ENCODE data around the gene GSG1L.

Gene GSG1L

DNA sequence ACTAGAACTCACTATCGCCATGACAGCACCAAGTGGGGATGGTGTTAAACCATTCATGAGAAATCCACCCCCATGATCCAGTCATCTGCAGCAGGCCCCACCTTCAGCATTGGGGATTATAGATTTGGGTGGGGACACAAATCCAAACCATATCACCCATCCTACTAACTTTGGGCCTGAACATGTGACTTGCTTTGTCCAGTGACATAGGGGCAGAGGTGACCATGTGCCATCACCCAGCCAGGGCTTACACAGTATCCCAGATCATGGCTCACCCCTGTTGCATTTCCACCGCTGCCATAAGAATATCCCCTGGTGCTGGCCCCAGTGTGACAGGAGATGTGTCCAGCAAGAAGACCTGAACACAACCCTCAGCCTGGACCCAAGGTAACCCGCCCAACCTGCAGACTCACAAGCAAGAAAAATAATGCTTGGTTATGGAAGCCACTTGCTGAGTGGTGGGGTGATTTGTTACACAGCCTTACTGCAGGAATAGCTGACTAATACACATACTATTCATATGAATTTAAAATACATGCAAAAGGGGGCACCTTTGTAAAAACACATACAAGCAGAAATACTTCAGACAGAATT is 130.9 kb downstream of the GSG1L start:
- no peak for DNase-seq

DNA sequence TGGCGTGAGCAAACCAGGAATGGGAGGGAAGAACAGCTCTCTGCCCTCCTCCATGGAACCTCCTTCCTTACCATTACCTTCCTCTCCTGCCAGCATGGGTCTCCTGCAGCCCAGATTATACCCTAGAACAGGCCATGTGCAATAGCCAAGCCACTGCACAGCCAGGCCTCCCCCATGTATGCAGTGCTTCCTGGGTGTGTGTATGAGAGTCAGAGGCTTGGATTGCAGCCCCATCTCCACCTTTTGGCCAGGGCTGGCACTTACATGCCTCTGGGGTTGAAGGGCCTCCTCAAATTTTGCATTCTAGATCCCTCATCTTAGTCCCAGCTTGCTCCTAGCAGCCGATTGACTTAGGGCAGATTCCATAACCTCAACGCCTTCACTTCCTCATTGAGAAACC is 133.7 kb downstream of the GSG1L start:
- DNase-seq = no peak

DNA sequence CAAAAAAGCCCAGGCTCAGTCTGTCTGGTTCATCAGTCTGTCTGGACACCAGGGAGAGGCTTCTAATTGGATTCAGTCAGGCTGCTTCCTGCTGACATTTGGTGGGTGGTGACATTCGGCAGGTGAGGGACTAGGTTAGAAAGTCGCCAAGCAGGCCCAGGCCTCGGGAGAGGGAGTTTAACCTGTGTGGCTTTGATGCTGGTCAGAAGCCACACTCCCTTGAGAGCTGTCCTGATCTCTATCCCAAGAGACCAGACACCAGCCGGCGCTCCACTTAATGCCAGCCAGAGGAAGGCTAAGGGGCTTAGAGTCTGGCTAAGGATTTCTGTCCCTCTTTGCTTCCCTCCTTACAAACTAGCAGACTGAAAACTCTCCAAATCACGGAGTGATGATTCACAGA is 135.0 kb downstream of the GSG1L start:
- no peak for DNase-seq

DNA sequence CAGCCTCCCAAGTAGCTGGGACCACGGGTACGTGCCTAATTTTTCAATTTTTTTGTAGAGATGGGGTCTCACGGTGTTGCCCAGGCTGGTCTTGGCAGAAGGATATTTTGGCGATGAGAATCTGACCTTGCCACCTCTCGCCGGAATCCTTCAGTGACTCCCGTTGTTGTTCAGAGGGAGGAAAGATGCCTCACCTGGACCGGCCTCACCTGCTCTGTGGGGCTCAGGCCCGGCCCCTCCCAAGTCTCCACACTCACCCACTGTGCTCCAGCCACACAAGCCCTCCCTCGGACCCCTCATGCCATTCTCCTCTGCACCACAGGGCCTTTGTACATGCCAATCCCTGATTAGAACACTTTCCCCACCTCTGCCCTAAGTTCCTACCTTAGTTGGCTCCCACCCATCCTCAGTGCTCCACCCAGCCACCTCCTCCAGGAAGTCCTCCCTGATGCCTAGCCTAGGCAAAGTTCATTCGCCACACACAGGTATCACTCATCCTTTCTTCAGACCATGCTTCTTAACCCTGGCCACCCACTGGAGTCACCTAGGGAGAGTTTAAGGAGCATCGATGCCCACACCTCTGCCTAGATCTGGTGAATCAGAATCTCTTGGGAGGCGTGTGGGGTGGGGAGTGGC is 136.1 kb downstream of the GSG1L start:
- DNase-seq = no peak

DNA sequence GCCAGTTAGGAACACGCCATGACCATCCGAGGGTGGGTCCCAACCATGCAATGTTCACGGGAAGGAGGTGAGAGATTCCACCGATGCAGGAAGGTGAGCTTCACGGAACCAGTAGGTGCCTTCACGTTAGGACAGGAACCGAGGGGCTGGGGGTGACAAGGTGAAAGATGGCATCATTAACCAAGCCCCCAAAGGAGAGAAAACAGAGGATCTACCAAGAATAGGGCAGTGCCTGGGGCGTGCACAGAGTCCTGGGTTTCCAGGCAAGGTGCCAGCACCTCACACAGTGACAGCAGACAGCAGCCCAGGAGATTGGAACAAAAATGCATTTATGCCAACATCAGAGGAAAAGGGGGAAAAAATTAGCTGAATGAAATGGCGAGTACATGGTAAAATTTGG is 137.9 kb downstream of the GSG1L start:
- DNase-seq = no peak

DNA sequence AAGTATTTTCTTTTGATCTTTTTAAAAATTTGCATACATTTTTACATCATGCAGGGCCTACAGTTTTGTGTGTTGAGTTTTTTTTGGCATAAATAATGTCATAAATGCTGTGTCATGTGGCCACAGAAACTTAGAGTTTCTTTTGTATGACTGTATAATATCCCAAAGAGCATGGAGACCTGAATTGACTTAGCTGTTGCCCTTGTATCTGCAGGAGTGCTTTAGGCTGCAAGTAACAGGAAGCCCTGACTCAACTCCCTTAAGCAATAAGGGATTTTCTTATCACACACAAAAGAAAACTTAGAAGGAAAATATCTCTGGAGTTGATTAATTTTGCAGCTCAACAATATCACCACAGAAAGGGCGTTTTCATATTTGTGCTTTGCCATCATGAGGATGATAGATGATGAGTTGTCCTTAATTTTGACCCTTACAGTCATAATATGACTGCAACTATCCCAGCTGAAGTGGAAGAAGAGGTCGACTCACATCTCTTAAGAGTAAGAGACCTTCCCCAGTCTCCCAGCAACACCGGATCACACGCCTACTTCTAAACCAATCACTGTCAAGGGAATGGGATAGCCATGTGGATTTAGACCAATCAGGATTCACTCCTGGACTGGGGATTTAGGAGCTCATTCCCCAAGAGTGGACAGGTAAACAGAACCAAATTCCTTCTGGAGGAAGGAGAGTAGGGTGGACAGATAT is 138.9 kb downstream of the GSG1L start:
- DNase-seq = no peak

DNA sequence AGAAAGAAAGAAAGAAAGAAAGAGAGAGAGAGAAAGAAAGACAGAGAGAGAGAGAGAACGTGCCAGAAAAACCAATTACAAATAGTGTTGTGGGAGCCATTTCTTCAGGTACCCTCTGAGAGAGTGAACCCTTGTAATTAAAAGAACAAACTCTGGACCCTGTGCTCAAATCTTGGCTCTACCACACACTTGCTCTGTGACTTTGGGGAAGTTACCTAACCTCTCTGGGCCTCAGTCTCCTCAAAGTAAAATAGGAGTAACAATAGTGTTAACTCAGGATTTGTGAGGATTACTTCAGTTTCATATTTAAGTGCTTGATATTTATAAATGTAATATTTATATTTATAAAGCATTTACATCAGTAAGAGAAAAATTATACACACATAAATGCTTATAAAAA is 139.8 kb downstream of the GSG1L start:
- DNase-seq = no peak

DNA sequence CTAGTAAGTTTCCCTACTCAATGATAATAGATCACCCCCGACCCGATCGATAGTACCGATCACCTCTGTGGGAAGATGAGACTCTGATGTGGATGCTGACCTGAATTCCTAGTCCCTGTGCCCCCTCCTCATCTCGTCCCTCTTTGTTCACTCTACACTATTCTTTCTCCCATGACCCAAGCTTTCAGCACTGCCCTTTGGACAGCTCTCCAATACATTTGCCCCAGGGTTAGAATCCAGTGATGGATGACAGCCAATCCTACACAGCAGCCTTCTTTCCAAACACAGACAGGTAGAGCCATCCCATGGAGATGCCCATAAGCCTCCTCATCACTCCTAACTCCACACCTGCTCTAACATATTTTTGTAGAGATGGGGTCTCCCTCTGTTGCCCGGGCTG is 141.1 kb downstream of the GSG1L start:
- no peak for DNase-seq

DNA sequence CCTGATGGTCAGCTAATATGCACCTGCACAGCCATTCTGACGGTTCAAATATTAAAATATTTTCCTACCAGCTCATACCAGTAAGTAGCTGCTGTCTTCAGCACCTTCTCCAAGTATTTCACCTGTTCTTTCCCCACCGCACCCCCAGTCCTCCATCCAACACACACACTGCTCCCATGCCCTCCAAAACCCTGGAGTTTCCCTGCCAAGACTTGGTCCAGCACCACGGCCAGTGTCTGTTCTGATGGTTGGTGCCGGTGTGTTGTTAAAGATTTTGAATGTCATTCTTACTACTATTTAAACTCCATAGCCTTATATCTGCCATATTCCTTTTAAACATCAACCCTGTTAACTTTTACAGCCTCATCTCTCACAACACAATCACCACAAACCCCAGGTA is 142.4 kb downstream of the GSG1L start:
- DNase-seq = no peak

DNA sequence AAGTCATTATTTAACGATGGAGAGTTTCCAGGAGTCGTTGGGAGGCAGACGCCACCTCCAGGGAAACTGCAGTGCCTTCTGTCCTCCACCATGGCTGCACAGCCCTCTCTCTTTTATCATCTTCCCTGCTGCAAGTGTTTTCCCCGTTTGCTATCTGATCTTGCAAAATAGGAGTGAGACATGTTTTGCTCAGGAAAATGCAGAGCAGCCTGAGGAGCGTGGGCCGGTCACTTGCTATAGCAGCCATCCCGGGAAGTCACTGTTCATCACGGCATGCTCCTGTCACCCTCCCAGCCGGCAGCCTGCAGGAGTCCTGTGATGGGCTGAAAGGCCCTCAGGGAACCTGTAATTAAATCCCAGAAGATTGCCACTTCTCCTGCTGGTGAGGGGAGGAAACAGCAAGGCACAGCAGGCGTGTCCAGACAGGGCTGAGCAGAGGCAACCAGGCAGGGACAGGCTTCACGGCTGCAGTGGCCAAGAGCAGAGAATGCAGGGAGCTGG is 143.1 kb downstream of the GSG1L start:
- peak; percentile 16 for DNase-seq

DNA sequence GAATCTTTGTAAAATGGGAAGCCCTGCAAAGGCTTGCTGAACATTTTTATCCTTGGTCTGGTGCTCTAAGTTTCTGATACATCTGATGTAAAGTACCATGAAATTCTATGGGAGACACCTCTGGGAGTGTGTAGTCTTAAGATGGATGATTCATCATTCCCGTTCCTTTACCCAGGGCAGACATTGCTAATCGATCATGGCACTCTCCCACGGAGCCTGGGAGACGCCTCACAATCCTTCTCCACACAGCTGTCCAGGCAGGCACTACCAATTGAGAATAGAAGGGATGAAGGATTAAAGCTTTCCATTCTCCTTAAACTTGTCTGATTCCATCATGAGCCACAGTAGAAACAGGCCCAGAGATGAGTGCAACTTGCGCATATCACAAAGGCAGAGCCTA is 144.8 kb downstream of the GSG1L start:
- DNase-seq = no peak

DNA sequence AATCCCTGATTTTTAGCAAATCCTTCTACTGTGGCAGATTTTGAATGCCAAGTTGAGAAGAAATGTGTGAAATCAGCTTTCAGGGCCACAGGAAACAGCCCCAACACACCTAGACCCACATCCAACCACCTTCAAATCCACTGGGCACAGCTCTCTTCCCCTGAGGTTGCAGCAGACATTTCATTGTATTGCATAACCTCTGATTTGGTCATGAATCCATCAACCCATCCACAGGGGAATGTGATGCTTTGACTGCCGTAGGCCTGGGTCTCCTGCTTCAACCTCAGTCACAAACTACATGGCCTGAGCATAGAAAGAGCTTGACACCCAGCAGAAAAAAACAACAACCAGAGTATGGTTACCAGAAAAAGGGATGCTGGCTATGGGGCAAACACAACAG is 145.6 kb downstream of the GSG1L start:
- no peak for DNase-seq

DNA sequence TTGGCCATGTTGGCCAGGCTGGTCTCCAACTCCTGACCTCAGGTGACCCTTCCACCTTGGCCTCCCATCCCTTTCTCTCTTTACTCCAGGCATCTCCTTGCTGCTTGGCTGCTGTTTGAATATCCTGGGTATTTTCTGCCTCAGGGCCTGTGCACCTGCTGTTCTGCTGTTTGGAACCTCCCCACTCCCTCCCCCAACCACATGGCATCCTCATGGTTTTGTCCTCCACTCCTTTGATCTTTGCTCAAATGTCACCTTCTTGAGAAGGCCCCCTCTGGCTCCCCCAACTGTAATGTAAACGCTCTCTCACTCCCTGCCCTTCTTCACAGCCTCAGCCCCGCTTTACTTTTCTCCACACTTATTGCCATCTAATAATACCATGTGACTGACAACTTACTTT is 152.0 kb downstream of the GSG1L start:
- DNase-seq = no peak

DNA sequence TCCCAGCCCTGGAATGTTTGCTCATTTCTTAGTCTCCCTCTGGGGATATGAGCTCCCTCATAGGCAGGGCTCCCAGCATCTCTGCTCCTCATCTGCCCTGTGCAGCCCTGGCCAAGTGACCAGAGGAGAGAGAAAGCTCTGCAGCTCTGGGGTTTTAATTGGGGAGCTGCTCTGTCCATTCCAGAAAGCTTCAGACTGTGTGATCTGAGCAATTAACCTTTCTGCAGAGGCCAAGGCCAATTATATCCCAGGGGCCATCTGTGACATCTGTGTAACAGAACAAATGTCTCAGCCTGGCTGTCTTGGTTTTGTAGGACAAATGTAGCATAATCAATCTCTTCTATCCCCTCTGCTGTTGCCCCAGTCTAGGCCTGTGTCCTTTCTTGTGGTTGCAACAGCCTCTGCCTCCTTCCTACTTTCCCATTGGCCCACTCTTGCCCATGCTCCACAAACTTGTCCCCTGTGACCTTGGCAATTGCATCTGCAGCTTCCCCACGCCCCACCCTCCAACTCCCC is 156.0 kb downstream of the GSG1L start:
- DNase-seq = no peak

DNA sequence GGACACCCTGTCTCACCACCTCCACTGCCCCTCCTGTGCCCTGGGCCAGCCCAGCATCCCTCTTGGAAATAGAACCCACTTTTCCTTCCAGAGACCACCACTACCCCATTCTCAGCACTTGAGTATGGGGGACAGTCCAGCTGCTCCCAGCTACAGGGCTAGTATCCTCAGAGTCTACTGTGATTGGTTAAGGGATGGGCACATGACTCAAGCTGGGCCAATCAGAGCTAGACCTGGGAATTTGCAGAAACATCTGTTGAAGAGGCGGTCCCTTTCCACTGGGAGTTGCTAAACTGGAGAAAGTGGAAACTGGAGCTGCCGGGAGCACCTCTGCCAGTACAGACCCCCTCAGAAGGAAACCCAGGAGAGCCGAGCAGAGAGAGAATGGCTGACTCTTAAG is 156.6 kb downstream of the GSG1L start:
- DNase-seq = no peak

DNA sequence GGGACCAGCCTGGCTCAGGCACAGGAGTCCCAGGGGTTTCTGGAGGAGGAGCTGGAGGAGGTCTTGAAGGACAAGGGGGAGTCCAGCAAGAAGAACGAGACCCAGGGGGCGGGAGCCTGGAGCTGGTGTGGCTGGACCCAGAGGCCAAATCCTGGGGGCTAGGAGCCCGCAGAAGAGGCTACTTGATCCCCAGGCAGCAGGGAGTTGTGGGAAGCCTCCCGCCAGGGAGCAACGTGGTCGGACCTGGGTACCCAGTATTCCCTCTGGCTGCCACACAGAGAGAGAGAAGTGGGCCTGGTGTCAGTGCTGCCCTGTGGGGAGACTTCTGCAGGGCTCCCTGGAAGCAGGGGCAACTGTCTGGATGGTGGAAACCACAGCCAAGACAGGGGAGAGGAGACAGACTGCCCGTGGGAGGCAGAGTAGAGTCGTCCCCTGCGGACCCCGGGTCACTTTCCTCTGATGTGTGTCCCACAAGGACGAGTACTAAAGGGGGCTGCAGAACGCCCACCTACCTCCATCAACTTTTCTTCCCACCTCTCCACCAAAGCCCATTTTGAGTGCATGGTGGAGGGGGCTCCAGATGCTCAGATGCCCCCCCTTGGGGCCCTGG is 160.4 kb downstream of the GSG1L start:
- DNase-seq = no peak

DNA sequence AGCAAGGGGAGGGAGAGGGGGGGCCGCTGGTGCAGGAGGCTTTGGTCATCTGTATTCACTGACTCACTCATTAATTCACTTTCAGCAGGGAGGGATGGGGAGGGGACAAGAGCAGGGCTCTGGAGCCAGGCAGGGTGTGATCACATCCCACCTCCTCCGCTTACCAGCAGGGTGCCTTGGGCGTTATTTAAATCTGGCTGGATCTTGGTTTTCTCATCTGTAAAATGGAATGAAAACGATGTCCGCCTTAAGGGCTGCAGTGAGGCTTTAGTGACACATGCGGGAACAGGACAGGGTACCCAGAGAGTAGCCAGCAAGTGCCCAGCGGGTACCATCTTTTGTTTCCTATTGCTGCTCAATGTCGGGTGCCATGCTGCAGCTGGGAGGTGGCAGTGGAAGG is 161.0 kb downstream of the GSG1L start:
- DNase-seq = no peak

DNA sequence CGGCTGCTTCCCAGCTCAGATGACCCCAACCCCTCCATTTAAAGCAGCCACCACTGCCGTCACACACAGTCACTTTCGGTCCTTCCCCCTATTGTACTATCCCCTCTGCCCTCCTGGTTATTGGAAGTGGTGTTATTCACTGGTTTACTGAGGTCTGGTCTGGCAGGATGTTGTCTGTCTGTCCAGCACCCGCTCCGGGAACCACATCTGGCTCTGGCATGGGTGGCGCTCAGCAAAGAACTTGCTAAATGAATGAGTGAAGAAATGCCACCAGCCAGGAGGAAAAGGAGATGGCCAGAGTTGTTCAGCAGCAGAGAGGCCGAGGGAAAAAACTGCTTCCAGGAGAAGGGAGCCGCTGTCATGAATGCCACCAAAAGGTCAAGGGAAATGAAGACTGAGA is 161.6 kb downstream of the GSG1L start:
- no peak for DNase-seq

DNA sequence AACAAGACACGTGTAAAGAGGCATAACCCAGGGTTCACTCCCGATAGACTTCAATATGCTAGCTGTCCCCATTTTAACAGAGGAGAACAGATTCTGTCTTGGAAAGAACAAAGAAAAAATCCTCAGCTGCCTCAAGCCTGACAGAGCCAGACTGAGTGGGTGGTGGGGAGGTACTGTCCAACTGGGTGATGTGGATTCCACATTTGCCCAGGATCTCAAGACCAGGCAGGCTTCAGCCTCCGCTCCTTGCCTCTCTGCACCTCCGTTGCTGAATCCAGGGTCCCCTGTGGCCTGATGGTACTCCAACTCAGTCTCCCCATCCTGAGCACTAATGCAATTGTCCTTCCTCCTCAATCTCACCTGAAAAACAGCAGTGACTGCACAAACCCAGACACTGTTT is 163.8 kb downstream of the GSG1L start:
- no peak for DNase-seq

DNA sequence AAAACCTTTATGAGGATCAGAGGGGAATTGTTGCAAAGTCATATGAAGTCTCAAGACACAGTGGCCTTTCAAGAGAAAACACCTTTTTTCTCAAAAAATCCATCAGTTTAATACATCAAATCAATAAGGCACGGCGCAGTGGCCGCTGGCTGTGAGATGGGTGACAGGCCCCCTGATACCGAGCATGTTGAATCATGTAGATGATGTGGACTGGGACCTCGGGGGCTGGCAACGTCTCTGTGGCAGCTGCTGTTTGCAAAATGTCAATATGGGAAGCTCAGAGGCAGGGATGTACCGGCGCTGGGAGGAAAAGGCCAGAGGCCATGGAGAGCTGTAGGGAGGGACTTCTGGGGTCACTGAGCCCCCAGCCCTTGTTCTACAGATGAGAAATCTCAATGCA is 169.1 kb downstream of the GSG1L start:
- DNase-seq = no peak

DNA sequence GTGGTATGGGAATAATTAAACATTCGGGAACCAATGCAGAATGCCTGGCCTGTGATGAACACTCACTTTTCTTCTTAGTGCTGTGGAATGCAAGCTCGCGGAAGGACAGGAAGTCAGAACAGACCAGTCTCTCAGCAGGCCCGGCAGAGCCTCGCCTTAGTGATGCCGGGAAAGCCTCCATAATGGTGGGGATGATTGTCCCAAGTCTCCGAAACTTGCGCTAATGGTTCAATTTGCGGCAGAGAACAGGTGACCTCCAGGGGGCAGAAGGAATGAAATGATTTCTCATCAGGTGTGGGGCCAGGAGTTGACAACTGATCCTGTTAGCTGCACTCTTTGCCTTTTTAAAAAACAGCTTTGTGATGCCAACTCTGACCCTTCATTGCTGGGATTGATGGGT is 170.6 kb downstream of the GSG1L start:
- no peak for DNase-seq

DNA sequence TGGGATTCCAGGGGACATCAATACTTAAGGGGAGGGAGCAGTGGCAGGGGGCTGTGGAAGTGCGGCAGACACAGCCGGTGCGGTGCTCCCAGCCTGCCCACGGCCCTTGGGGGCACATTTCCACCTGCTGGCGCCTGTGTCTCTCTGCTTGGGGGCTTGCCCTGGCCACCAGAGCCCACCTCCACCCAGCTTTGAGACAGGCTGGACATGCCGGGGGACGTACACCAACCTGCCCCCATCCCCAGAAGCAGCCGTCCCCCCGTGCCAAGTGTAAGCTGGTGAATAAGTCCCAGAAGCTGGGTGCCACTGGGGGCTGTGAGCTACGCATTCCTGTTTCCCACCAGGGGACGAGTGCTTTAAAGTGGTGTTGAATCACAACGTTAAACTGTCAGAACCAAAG is 172.6 kb downstream of the GSG1L start:
- no peak for DNase-seq

DNA sequence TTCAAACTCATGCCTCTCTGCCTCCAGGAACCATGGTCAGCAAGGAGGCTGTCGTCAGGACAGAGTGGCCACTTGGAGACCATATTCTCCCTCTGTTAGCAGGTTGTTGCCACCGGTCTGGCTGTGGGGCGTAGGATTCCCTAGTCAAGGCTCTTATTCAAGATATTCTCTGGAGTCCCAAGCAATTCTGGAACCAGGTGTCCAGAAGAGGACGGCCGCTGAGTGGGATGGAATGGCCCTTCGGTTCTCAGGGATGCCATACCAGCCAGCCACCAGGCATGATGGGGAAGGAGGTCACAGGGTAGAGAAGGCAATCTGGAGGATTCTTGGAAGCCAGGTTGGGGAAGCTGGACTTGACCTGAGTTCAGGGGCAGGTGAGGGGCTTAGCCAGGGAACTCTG is 173.5 kb downstream of the GSG1L start:
- no peak for DNase-seq

DNA sequence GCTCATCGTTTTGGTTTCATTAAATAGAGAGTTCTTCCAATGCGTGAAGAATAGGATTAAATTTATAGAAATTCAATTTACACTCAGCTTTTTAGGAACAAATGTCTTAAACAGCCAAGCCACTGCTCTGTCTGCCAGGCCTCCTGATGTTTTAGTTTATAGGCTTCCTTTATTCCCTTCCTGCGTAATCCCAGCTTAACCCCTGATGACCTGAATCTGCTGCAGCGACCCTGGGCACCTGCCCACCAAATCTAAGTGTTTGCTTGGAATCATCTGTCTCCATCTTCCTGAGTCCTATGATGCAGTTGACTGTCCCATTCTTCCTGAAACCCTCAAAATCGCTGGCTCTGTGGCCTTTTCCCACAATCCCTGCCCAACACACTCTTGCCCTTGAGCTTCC is 179.9 kb downstream of the GSG1L start:
- no peak for DNase-seq
